Caco-2 (cell line): ENCODE data around the gene GARIN5A. TPM values are rescaled to one million over a fixed set of nuclear protein-coding genes. Genes with fewer than 3 reads are reported as not detected.

ENCODE experiments used
- BruUV-seq: library from RNA; stranded (reverse); fragments of 400-500 nt; replicated peaks from 2 replicates; lab custom pipeline; 2021; lab: Mats Ljungman, UMichigan
- CTCF ChIA-PET: fragments of 300-600 bp; sonication (Branson Sonifier 250); formaldehyde crosslinking; loops from one replicate; lab custom pipeline; 2022; ENCODE audit warnings: antibody characterized with exemption; lab: Charles Lee
- POLR2A ChIA-PET: fragments of 300-600 bp; sonication (Branson Sonifier 250); formaldehyde crosslinking; loops from one replicate; lab custom pipeline; 2022; ENCODE audit warnings: antibody characterized with exemption; lab: Charles Lee
- DNase-seq, 2 experiments: peaks; one replicate each; pipeline versions ENCODE4 v3.0.0 to v3.0.0-alpha.2; 2020 to 2022
- H3K27me3 ChIP-seq: replicated peaks from 2 replicates; pipeline ENCODE4 v1.6.0; 2011; ENCODE audit warnings: low read length; ENCODE audit not compliant: control insufficient read depth, insufficient read depth
- H3K36me3 ChIP-seq: 2 replicates; pipeline ENCODE4 v1.5.1; 2011; ENCODE audit warnings: low read length; ENCODE audit not compliant: control insufficient read depth, insufficient read depth
- H3K4me1 ChIP-seq: fragments of 250-450 bp; sonication (Bioruptor Pico); 2 replicates; pipeline ENCODE4 v1.5.1; 2020; ENCODE audit warnings: mild to moderate bottlenecking
- H3K4me3 ChIP-seq: 2 replicates; pipeline ENCODE4 v1.5.1; 2011; ENCODE audit warnings: low read depth, mild to moderate bottlenecking, control low read depth, low read length
- H3K9me3 ChIP-seq: fragments of 250-450 bp; sonication (Bioruptor Pico); 2 replicates; pipeline ENCODE4 v1.5.1; 2020; ENCODE audit warnings: mild to moderate bottlenecking, moderate library complexity
- H3K27ac Mint-ChIP-seq: one replicate; pipeline ENCODE4 v1.8.0; 2022; ENCODE audit warnings: mixed read lengths; ENCODE audit not compliant: unreplicated experiment
- H3K27me3 Mint-ChIP-seq: one replicate; pipeline ENCODE4 v1.8.0; 2022; ENCODE audit warnings: mixed read lengths; ENCODE audit not compliant: insufficient read depth, unreplicated experiment
- H3K36me3 Mint-ChIP-seq: one replicate; pipeline ENCODE4 v1.8.0; 2022; ENCODE audit warnings: mild to moderate bottlenecking, mixed read lengths; ENCODE audit not compliant: insufficient read depth, unreplicated experiment
- H3K4me1 Mint-ChIP-seq: one replicate; pipeline ENCODE4 v1.8.0; 2022; ENCODE audit warnings: low read depth, mixed read lengths; ENCODE audit not compliant: unreplicated experiment
- H3K4me3 Mint-ChIP-seq: one replicate; pipeline ENCODE4 v1.8.0; 2022; ENCODE audit warnings: mild to moderate bottlenecking, moderate library complexity, mixed read lengths; ENCODE audit not compliant: unreplicated experiment
- H3K9me3 Mint-ChIP-seq: one replicate; pipeline ENCODE4 v1.8.0; 2022; ENCODE audit warnings: mixed read lengths; ENCODE audit not compliant: unreplicated experiment
- CTCF ChIP-seq, 2 experiments: fragments of 200-600 bp in 1 of 2; IDR thresholded peaks; 1 replicate in 1 of 2; 2 replicates in 1 of 2; pipeline versions ENCODE4 v1.5.1 to v1.8.0; 2011 to 2022; ENCODE audit warnings: antibody characterized with exemption in 1 of 2, control low read depth in 1 of 2, inconsistent platforms in 1 of 2, low read depth in 1 of 2, low read length in 1 of 2, mild to moderate bottlenecking in 1 of 2, moderate library complexity in 1 of 2; ENCODE audit not compliant: insufficient read depth in 1 of 2, severe bottlenecking in 1 of 2, unreplicated experiment in 1 of 2
- intact Hi-C: fragments of 100-400 bp; cut with micrococcal nuclease; formaldehyde crosslinking; loops from one replicate; pipeline ENCODE4 v1.10.0; 2022; ENCODE audit not compliant: unreplicated experiment
- total RNA-seq: library from RNA; stranded (reverse); gene quantifications from 2 replicates; pipeline ENCODE4 v1.2.3, GENCODE V29; 2022

The GARIN5A gene
- total RNA-seq, 1 experiment from 2014 or later, result 1.4 TPM

GRCh38 chr19:50451223-50451534 lies 25.5 kb downstream of the GARIN5A start:
- Mint-ChIP-seq H3K27ac (no peak overlapping the region), H3K27me3 (no peaks in the 10 kb centered on the region), H3K36me3 (no peaks in the 10 kb centered on the region), H3K4me3 (no peak overlapping the region), H3K9me3 (peaks cover 9% of the 10 kb centered on the region), H3K4me1 (no peaks in the 10 kb centered on the region)
- no peaks in the 10 kb centered on the region for H3K4me1 ChIP-seq
- intact Hi-C loops, result no loop called here
- no peak overlapping the region for H3K4me3 ChIP-seq
- no peak for TF ChIP-seq CTCF (IDR thresholded peaks at IDR 0.05; ENCODE audit: insufficient read depth in 1 of 2, low read depth in 1 of 2, low read length in 1 of 2, severe bottlenecking in 1 of 2, unreplicated experiment in 1 of 2)
- no peaks in the 10 kb centered on the region for H3K36me3 ChIP-seq
- CTCF ChIA-PET, result interaction anchor here (1.9 kb wide), 1 partner anchor 9 kb away, joined by 6 read pairs; no protein-coding TSS in a partner anchor
- no TSS peak for BruUV-seq
- POLR2A ChIA-PET, result no interaction called here
- no peaks in the 10 kb centered on the region for H3K27me3 ChIP-seq
- no peak for DNase-seq
- no peaks in the 10 kb centered on the region for H3K9me3 ChIP-seq

DNA sequence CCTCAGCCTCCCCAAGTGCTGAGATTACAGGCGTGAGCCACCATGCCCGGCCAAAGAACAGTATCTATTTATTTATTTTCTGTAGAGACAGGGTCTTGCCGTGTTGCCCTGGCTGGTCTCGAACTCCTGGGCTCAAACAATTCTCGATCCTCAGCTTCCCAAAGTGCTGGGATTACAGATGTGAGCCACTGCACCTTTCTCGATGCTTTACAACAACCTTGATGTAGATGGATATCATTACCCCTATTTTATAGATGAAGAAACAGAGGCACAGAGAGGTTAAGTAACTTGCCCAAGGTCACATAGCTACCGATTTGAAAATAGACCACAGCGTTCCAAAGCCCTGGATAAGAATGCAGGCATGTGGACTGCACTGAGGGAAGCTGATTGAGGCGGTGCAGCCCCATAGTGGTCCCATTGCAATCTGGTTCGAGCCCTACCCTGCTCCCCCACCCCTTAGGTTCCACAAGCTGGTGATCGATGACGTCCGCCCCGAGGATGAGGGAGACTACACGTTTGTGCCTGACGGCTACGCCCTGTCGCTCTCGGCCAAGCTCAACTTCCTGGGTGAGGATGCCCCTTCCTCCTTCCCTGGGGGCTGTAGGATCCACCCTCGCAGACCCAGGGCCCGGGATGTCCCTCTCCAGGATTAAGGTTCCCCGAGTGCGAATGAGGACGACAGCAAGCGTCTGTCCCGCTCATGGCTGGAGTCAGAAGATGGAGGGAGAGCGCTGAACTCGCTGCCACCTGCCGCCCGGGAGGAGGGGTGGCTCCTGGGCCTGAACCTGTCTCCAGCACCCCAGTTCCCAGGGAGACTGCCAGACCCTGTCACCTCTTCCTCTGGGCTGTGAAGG lies 26.1 kb downstream of the GARIN5A start:
- H3K27ac Mint-ChIP-seq, result no peak overlapping the region

More for the DNA sequence above, 26.1 kb downstream of the GARIN5A start:
- intact Hi-C loops, result no loop called here
- no peak for DNase-seq
- Mint-ChIP-seq H3K27me3 (no peaks in the 10 kb centered on the region), H3K4me1 (no peaks in the 10 kb centered on the region), H3K36me3 (peaks cover 3% of the 10 kb centered on the region), H3K9me3 (peaks cover 3% of the 10 kb centered on the region), H3K4me3 (no peak overlapping the region)
- TF ChIP-seq CTCF (IDR thresholded peaks at IDR 0.05; ENCODE audit: insufficient read depth in 1 of 2, low read depth in 1 of 2, low read length in 1 of 2, severe bottlenecking in 1 of 2, unreplicated experiment in 1 of 2), result no peak
- POLR2A ChIA-PET, result no interaction called here
- Histone ChIP-seq H3K4me3 (no peak overlapping the region), H3K36me3 (no peaks in the 10 kb centered on the region), H3K4me1 (no peaks in the 10 kb centered on the region), H3K27me3 (no peaks in the 10 kb centered on the region), H3K9me3 (no peaks in the 10 kb centered on the region)
- BruUV-seq, result no TSS peak
- CTCF ChIA-PET, result interaction anchor here (1.9 kb wide), 1 partner anchor 10 kb away, joined by 6 read pairs; no protein-coding TSS in a partner anchor
